MM.1S (cell line): Measurements from ENCODE around the gene TTC7B.

ENCODE experiments used
- DNase-seq: peaks from one replicate; pipeline ENCODE4 v3.0.0-alpha.2; 2015
- H2AFZ ChIP-seq: fragments of 300-600 bp; sonication (generic); 2 replicates; pipeline ENCODE4 v1.6.0; 2016; ENCODE audit warnings: antibody characterized with exemption, low read length
- H3F3A ChIP-seq: fragments of 300-600 bp; sonication (generic); 2 replicates; pipeline ENCODE4 v1.6.1; 2016; ENCODE audit warnings: mild to moderate bottlenecking, antibody characterized with exemption, low read length, moderate library complexity, mixed read lengths; ENCODE audit not compliant: insufficient read depth
- H3K27ac ChIP-seq: fragments of 300-600 bp; sonication (generic); 2 replicates; pipeline ENCODE4 v1.5.1; 2016; ENCODE audit warnings: mild to moderate bottlenecking, low read length
- H3K27me3 ChIP-seq: fragments of 300-600 bp; sonication (generic); replicated peaks from 2 replicates; pipeline ENCODE4 v1.6.0; 2016; ENCODE audit warnings: low read length; ENCODE audit not compliant: insufficient read depth
- H3K36me3 ChIP-seq: fragments of 300-600 bp; sonication (generic); replicated peaks from 2 replicates; pipeline ENCODE4 v1.6.1; 2016; ENCODE audit warnings: mild to moderate bottlenecking, low read length, mixed read lengths; ENCODE audit not compliant: insufficient read depth
- H3K4me1 ChIP-seq: fragments of 300-600 bp; sonication (generic); 2 replicates; pipeline ENCODE4 v1.6.1; 2016; ENCODE audit warnings: low read length, mixed read lengths
- H3K4me2 ChIP-seq: fragments of 300-600 bp; sonication (generic); 2 replicates; pipeline ENCODE4 v1.6.0; 2016; ENCODE audit warnings: low read depth, low read length
- H3K4me3 ChIP-seq: fragments of 300-600 bp; sonication (generic); 2 replicates; pipeline ENCODE4 v1.5.1; 2016; ENCODE audit warnings: low read length, mixed read lengths
- H3K79me2 ChIP-seq: fragments of 300-600 bp; sonication (generic); 2 replicates; pipeline ENCODE4 v1.6.1; 2016; ENCODE audit warnings: mixed run types, low read length, mixed read lengths
- H3K9ac ChIP-seq: fragments of 300-600 bp; sonication (generic); 2 replicates; pipeline ENCODE4 v1.6.1; 2016; ENCODE audit warnings: low read length, mixed read lengths
- H3K9me2 ChIP-seq: fragments of 300-600 bp; sonication (generic); replicated peaks from 2 replicates; pipeline ENCODE4 v1.6.1; 2016; ENCODE audit warnings: mild to moderate bottlenecking, low read length, mixed read lengths; ENCODE audit not compliant: insufficient read depth
- H3K9me3 ChIP-seq: fragments of 300-600 bp; sonication (generic); replicated peaks from 2 replicates; pipeline ENCODE4 v1.6.1; 2016; ENCODE audit warnings: mild to moderate bottlenecking, low read length, mixed read lengths; ENCODE audit not compliant: insufficient read depth
- H4K20me1 ChIP-seq: fragments of 300-600 bp; sonication (generic); 2 replicates; pipeline ENCODE4 v1.6.1; 2016; ENCODE audit warnings: mild to moderate bottlenecking, low read length, moderate library complexity, mixed read lengths; ENCODE audit not compliant: insufficient read depth
- EZH2 ChIP-seq: fragments of 300-600 bp; sonication (generic); optimal IDR thresholded peaks from 2 replicates; pipeline ENCODE3; 2017; ENCODE audit warnings: low read depth, mild to moderate bottlenecking, antibody characterized with exemption, low read length, mixed read lengths
- EZH2phosphoT487 ChIP-seq: fragments of 300-600 bp; sonication (generic); IDR thresholded peaks from 2 replicates; pipeline ENCODE4 v1.6.1; 2018; ENCODE audit warnings: antibody characterized with exemption, low read length
- TF ChIP-seq, protein P1 (sequence below): fragments of 300-600 bp; sonication (generic); IDR thresholded peaks from 2 replicates; pipeline ENCODE4 v1.5.1; 2016; ENCODE audit warnings: antibody characterized with exemption, low read length, mixed read lengths

The TTC7B gene

DNA sequence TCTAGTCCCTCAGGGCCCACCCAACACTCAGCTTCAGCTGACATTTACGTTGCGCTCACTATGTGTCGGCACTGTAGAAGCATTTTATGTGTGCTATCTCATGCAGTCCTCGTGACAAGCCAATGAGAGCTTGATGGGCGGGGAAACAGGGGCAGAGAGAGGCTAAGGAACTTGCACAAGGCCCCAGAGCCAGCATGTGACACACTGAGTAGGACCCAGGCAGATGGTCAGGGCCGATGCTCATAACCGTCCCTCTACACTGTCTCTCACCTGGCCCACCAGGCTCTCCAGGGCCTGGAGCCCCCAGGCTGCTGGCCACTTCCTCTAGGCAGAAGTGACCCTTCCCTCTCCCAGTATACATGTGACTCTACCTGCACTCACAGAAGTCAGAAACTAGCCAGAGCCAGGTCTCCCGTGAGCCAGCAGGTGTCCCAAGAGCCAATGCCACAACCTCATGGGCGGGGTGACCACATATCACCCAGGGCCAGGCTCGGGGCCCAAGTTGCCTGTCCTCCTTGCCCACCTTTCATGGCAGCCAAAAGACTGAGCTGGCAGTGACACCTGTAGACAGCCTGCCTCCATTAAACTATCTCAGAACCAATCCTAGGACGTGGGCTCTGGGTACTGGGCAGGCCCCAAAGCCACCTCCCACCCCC is 38.3 kb downstream of the TTC7B start:
- H3K36me3 ChIP-seq: no peaks in the 10 kb centered on the region
- no peaks in the 10 kb centered on the region for H3K9me3 ChIP-seq
- H3K27me3 ChIP-seq: no peaks in the 10 kb centered on the region
- no peak overlapping the region for H3K4me3 ChIP-seq
- no peaks in the 10 kb centered on the region for H3K9me2 ChIP-seq
- H3K79me2 ChIP-seq: no peaks in the 10 kb centered on the region
- no peaks in the 10 kb centered on the region for H3K4me1 ChIP-seq
- no peak overlapping the region for H3K27ac ChIP-seq
- H4K20me1 ChIP-seq: no peaks in the 10 kb centered on the region
- TF ChIP-seq, protein P1, sequence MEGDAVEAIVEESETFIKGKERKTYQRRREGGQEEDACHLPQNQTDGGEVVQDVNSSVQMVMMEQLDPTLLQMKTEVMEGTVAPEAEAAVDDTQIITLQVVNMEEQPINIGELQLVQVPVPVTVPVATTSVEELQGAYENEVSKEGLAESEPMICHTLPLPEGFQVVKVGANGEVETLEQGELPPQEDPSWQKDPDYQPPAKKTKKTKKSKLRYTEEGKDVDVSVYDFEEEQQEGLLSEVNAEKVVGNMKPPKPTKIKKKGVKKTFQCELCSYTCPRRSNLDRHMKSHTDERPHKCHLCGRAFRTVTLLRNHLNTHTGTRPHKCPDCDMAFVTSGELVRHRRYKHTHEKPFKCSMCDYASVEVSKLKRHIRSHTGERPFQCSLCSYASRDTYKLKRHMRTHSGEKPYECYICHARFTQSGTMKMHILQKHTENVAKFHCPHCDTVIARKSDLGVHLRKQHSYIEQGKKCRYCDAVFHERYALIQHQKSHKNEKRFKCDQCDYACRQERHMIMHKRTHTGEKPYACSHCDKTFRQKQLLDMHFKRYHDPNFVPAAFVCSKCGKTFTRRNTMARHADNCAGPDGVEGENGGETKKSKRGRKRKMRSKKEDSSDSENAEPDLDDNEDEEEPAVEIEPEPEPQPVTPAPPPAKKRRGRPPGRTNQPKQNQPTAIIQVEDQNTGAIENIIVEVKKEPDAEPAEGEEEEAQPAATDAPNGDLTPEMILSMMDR: no peak
- TF ChIP-seq EZH2phosphoT487: no peak
- H3K4me2 ChIP-seq: no peak overlapping the region
- no peak for DNase-seq
- H3K9ac ChIP-seq: no peak overlapping the region
- no peak overlapping the region for H2AFZ ChIP-seq
- H3F3A ChIP-seq: no peaks in the 10 kb centered on the region

DNA sequence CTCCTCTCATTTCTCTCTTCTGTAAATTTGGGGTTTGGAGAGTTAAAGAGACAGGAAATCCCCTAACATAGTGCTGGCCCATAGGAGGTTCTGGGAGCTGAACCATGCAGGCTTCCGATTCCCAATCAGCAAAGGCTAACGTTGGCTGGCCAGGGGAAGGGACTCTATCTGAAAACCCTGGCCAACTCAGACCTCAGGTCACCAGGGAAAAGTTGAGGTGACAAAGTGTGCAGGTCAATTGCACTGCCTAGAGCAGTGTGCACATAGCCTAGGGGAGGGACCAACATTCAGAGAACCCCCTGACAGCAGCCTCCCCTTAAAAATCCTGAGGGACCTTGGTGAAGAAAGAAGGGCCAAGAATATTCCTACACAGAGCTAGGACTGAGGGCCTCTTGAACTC is 38.9 kb downstream of the TTC7B start:
- H3K4me1 ChIP-seq: no peaks in the 10 kb centered on the region
- H3K9me3 ChIP-seq: no peaks in the 10 kb centered on the region
- DNase-seq: no peak
- H3K4me2 ChIP-seq: no peak overlapping the region
- no peak overlapping the region for H3K4me3 ChIP-seq
- H3K9ac ChIP-seq: no peak overlapping the region
- no peaks in the 10 kb centered on the region for H3K36me3 ChIP-seq
- no peaks in the 10 kb centered on the region for H3F3A ChIP-seq
- no peak overlapping the region for H3K27ac ChIP-seq
- no peak overlapping the region for H2AFZ ChIP-seq
- H3K27me3 ChIP-seq: no peaks in the 10 kb centered on the region
- H3K9me2 ChIP-seq: no peaks in the 10 kb centered on the region
- H4K20me1 ChIP-seq: no peaks in the 10 kb centered on the region
- TF ChIP-seq EZH2: no peak
- H3K79me2 ChIP-seq: no peaks in the 10 kb centered on the region

DNA sequence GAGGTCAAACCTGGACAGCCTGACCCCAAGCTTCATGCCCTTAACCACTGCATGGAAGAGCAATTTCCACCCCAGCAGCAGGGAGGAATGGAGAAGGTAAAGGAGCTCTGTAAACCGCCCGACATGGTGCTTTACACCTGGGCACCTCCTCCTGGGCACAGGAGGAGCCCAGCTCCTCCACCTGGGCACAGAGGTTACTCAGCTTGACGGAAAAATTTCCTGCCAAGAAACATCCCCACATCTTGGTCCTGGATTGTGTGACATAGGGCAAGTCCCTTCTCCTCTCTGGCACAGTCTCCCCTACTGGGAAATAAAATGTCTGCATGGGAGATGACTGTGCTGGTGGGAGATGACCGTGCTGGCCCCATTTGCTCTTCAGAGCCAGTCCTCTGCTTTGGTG is 40.8 kb downstream of the TTC7B start:
- H4K20me1 ChIP-seq: no peaks in the 10 kb centered on the region
- no peak overlapping the region for H3K9ac ChIP-seq
- H3K4me2 ChIP-seq: no peak overlapping the region
- DNase-seq: no peak
- TF ChIP-seq EZH2phosphoT487: no peak
- TF ChIP-seq, protein P1: no peak
- TF ChIP-seq EZH2: no peak
- no peaks in the 10 kb centered on the region for H3K36me3 ChIP-seq
- no peaks in the 10 kb centered on the region for H3K4me1 ChIP-seq
- H2AFZ ChIP-seq: no peak overlapping the region
- no peaks in the 10 kb centered on the region for H3K79me2 ChIP-seq
- H3K27ac ChIP-seq: no peak overlapping the region
- no peaks in the 10 kb centered on the region for H3F3A ChIP-seq
- no peaks in the 10 kb centered on the region for H3K27me3 ChIP-seq
- H3K9me3 ChIP-seq: no peaks in the 10 kb centered on the region
- no peak overlapping the region for H3K4me3 ChIP-seq
- no peaks in the 10 kb centered on the region for H3K9me2 ChIP-seq

DNA sequence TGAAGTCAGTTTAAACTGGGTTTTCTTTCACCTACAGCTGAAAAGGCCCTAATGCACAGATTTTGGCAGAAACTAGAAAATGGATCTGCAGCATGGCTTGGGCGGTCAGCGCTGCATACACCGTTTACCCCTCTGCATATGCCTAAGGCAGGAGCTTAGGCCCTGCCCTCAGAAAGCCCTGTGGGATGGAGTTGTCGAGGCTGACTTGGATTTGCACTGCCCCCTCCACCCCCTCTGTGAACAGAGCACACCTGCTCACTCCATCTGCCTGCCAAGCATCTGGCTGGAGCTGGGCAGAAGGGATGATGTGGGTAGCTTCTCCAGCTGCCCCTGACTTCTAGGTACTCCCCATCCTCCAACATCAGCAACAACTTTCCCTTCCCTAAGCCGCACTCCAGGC is 41.9 kb downstream of the TTC7B start:
- no peaks in the 10 kb centered on the region for H3K27me3 ChIP-seq
- DNase-seq: no peak
- H3K4me2 ChIP-seq: no peak overlapping the region
- H3K4me1 ChIP-seq: no peaks in the 10 kb centered on the region
- no peaks in the 10 kb centered on the region for H3K9me3 ChIP-seq
- H3F3A ChIP-seq: no peaks in the 10 kb centered on the region
- no peak overlapping the region for H3K4me3 ChIP-seq
- no peaks in the 10 kb centered on the region for H3K9me2 ChIP-seq
- no peak overlapping the region for H3K27ac ChIP-seq
- no peaks in the 10 kb centered on the region for H3K36me3 ChIP-seq
- no peak overlapping the region for H3K9ac ChIP-seq
- no peak for TF ChIP-seq EZH2
- TF ChIP-seq, protein P1: no peak
- no peak for TF ChIP-seq EZH2phosphoT487
- H2AFZ ChIP-seq: no peak overlapping the region
- no peaks in the 10 kb centered on the region for H4K20me1 ChIP-seq
- H3K79me2 ChIP-seq: no peaks in the 10 kb centered on the region
